Measurements from ENCODE around the gene PFDN1.

The PFDN1 gene

GRCh38 chr5:140259500-140259899, 43.4 kb downstream of the PFDN1 start:
- no peak for DNase-seq (ENCODE audit: low read depth in 2 of 2)

GRCh38 chr5:140258873-140259272, 44.0 kb downstream of the PFDN1 start:
- DNase-seq (ENCODE audit: low read depth in 2 of 2): no peak

GRCh38 chr5:140258016-140258415, 44.9 kb downstream of the PFDN1 start:
- DNase-seq (ENCODE audit: low read depth in 2 of 2): no peak

- no peak for DNase-seq (ENCODE audit: low read depth in 2 of 2)
Observed at GRCh38 chr5:140256726-140257125, 46.2 kb downstream of the PFDN1 start.

GRCh38 chr5:140255460-140256157, 47.3 kb downstream of the PFDN1 start:
- DNase-seq (ENCODE audit: low read depth in 2 of 2): no peak

- DNase-seq (ENCODE audit: low read depth in 2 of 2): no peak
Observed at GRCh38 chr5:140253985-140254384, 48.9 kb downstream of the PFDN1 start.

GRCh38 chr5:140252470-140253126, 50.3 kb downstream of the PFDN1 start:
- DNase-seq (ENCODE audit: low read depth in 2 of 2): no peak

GRCh38 chr5:140251527-140251973, 51.4 kb downstream of the PFDN1 start:
- DNase-seq (ENCODE audit: low read depth in 2 of 2): peak; percentile 13 to 22

GRCh38 chr5:140250386-140250785, 52.5 kb downstream of the PFDN1 start:
- DNase-seq (ENCODE audit: low read depth in 2 of 2): no peak

- DNase-seq (ENCODE audit: low read depth in 2 of 2): no peak
Observed at GRCh38 chr5:140249536-140249935, 53.4 kb downstream of the PFDN1 start.

GRCh38 chr5:140248414-140248813, 54.5 kb downstream of the PFDN1 start:
- DNase-seq (ENCODE audit: low read depth in 2 of 2): no peak

GRCh38 chr5:140246378-140247122, 56.4 kb downstream of the PFDN1 start:
- DNase-seq (ENCODE audit: low read depth in 2 of 2): no peak

GRCh38 chr5:140245926-140246325, 57.0 kb downstream of the PFDN1 start:
- DNase-seq (ENCODE audit: low read depth in 2 of 2): no peak

GRCh38 chr5:140245341-140245740, 57.6 kb downstream of the PFDN1 start:
- DNase-seq (ENCODE audit: low read depth in 2 of 2): no peak

GRCh38 chr5:140244525-140245025, 58.3 kb downstream of the PFDN1 start:
- DNase-seq (ENCODE audit: low read depth in 2 of 2): peak; percentile 31 to 43

- DNase-seq (ENCODE audit: low read depth in 2 of 2): no peak
Observed at GRCh38 chr5:140243706-140244250, 59.1 kb downstream of the PFDN1 start.

- DNase-seq (ENCODE audit: low read depth in 2 of 2): no peak
Observed at GRCh38 chr5:140242890-140243585, 59.9 kb downstream of the PFDN1 start.

- DNase-seq (ENCODE audit: low read depth in 2 of 2): no peak
Observed at GRCh38 chr5:140242099-140242498, 60.8 kb downstream of the PFDN1 start.

- DNase-seq (ENCODE audit: low read depth in 2 of 2): no peak
Observed at GRCh38 chr5:140240987-140241706, 61.8 kb downstream of the PFDN1 start.

GRCh38 chr5:140239939-140240700, 62.8 kb downstream of the PFDN1 start:
- peak; percentile 12 to 28 for DNase-seq (ENCODE audit: low read depth in 2 of 2)
